HuH-7.5 (cell line): ENCODE data around the gene SLC28A1.

Source experiments
- DNase-seq: peaks from one replicate; pipeline ENCODE4 v3.0.0; 2011; ENCODE audit warnings: low spot score

SLC28A1 gene

DNA sequence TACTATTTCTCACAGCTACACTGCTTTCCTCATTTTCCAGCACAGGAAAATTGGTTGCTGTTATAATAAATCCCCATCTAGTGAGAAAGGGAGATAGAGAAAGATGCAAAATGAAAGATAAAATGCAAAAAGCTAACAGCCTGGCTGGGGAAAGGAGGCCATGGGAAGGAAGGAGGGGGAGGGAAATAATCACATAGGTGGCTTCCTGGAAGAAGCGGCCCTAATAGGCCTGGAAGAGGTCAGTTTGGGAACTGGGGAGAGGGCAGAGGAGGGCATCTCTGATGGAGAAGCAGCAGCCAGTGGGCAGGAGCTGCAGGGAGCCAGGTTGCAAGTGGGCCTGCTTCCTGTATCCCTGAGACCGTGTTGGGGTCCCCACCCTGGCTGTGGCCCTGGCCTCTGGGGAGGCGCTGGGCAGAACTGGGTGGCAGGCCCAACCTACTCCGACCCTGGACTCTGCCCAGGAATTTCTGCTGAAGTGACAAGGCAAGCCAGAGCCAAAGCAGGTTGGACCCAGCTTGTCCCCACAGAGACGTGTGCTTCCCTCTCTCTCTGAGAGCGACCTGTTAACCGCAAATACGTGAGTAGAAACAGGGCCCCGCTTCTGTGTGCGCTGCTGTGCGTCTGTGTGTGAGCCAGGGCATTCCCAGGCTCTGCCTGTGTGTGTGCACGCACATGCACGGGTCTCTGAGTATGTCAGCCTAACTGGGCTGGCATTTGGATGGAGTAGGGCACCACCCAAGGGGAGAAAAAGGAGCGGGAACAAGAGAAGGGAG, 1.9 kb downstream of the SLC28A1 start:
- no peak for DNase-seq

- no peak for DNase-seq
These were observed 2.5 kb downstream of the SLC28A1 start for GRCh38 chr15:84886984-84887299.

DNA sequence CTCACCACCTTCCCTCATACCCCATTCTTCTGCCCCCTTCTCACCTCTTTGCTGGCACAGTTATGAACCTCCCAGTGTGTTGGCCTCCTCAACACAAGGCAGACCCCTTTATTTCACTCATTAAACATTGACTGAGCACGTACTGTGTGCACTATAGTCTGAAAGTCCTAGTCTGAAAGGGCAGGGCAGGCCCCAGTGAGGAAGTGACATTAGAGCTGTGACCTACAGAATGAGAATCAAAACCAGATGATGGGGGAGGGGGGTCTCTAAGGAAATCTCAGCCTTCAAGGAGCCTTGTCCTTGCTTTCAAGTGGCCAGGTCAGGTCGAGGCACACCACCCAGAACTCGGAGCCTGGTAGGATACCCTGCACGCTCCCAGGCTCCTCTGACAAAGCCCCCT, 3.5 kb downstream of the SLC28A1 start:
- DNase-seq: no peak

DNA sequence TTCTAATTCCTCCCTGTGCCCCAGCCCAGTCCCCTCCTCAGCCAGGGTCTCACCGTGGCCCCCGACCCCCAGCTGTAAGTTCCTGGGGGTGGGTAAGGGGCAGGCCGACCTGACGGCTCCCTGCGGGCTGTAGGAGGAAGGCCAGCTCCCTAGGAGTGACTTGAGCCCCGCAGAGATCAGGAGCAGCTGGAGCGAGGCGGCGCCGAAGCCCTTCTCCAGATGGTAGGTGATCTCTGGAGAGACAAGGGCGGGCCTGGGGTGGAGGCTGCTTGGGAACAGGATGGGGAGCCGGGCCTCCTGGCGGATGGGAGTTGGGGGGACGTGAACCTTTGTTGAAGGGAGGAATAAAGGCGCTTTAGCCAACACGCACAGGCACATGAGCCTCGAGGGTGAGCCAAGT, 4.2 kb downstream of the SLC28A1 start:
- DNase-seq: no peak

- no peak for DNase-seq
These were observed 5.0 kb downstream of the SLC28A1 start for GRCh38 chr15:84889313-84889990.

DNA sequence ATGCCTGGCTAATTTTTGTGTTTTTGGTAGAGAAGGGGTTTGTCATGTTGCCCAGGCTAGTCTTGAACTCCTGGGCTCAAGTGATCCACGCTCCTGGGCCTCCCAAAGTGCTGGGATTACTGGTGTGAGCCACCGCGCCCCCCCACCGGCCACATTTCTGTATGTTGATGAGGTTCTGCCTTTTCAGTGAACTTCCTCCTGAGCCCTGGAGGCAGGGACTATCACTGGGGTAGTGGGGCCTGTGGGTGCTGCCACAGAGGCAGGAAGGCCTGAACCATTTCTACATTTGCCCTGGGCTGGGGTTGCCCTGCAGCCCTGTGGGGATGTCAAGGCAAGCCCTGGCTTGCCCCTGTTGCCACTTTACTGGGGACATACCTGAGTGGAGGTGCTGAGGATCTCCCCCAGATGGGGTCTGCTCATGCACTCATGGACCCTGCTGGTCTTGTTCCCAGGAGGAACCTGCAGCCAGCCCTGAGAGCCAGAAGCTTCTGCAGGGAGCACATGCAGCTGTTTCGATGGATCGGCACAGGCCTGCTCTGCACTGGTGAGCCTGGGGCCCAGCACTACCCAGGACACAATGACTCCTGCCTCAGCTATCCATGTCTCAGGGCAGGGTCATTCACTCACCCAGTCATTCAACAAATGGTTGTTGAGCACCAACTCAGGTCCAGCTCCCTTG, 5.7 kb downstream of the SLC28A1 start:
- DNase-seq: no peak

GRCh38 chr15:84890670-84891162, 6.3 kb downstream of the SLC28A1 start:
- no peak for DNase-seq

DNA sequence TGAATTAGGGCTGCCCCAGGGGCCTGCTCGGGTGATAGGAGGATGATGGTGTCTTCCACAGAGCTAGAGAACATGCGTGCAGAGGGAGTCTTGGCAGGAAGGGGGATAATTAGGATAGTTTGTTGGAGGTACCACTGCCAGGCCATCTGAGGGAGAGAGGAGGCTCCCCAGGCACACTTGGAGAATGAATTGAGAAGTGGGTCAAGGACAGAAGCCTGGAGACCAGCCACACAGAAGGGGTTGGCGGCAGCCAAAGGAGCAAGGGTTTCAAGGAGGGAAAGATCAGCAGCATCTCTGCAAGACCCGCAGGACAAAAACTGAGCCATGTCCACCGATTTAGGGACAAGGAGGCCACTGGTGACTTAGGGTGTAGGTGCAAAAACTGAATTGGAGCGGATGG, 6.9 kb downstream of the SLC28A1 start:
- no peak for DNase-seq

DNA sequence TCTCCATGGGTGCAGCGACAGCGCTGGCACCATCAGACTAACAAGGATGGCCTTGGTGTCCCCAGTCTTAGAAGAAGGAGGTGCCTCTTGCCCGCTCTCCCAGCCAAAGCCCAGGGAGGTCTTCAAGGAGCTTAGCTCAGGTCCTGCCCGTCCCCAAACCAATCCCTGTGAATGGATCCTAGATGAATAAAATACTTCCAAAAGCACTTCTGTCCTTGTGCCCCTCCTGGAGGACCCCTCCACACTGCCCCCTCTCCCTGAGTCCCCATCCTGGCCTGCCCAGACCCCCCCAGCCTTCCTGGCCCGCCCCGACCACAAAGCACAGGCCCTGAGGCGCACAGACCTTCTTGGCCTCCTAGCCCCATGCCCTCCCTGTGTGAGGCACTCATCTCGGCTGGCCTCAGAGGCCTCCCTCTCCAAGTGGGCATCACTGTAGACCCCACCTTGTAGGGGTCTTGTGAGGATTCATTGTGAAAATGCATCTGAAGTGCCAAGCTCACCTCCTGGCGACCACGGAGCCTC, 8.4 kb downstream of the SLC28A1 start:
- DNase-seq: no peak

DNA sequence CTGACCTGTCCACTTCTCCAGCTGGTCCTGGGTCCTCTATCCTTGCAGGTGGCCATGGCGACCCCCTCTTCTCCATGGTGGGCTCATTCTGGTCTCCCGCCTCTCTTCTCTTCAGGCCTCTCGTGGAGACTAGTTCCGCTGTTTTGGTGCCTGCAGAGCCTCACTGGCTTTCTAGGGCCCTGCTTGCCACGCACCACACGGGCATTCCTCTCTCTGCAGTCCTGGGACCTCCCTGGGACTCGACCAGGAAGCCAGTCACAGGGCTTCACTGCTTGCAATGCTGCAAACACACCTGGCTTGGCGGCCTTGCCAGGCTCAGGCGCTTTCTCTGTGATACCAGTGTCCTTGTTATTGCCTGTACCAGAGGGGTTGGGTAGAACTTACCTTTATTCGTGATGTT, 9.1 kb downstream of the SLC28A1 start:
- DNase-seq: no peak

- DNase-seq: no peak
These were observed 10.4 kb downstream of the SLC28A1 start for GRCh38 chr15:84894736-84895425.

- no peak for DNase-seq
These were observed 14.3 kb downstream of the SLC28A1 start for GRCh38 chr15:84898761-84899160.

GRCh38 chr15:84899750-84900149, 15.3 kb downstream of the SLC28A1 start:
- no peak for DNase-seq

GRCh38 chr15:84901540-84901939, 17.1 kb downstream of the SLC28A1 start:
- no peak for DNase-seq

GRCh38 chr15:84903751-84904150, 19.3 kb downstream of the SLC28A1 start:
- no peak for DNase-seq

GRCh38 chr15:84904419-84904818, 20.0 kb downstream of the SLC28A1 start:
- DNase-seq: no peak

GRCh38 chr15:84905016-84905916, 20.8 kb downstream of the SLC28A1 start:
- no peak for DNase-seq

GRCh38 chr15:84907731-84908130, 23.3 kb downstream of the SLC28A1 start:
- no peak for DNase-seq

GRCh38 chr15:84908564-84908963, 24.1 kb downstream of the SLC28A1 start:
- DNase-seq: no peak

DNA sequence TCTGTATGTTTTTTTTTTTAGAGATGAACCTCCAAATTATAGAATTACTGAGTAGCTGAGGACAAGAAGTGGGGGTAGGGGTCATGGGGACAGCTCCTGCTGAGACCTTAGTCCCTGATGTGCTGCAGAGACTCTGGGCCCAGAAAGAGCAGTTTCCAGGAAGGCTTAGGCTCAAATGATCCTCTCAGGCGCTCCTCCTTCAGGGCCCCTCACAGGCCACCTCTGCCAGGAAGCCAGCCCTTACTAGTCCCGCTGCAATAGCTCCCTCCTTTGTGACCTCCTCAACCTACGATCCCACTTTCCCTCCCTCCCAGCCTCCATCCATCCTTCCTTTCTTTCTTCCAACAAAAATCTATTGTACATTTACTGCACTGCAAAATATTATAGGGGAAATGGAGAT, 24.6 kb downstream of the SLC28A1 start:
- DNase-seq: no peak

- no peak for DNase-seq
These were observed 25.3 kb downstream of the SLC28A1 start for GRCh38 chr15:84909782-84910181.
